Osteocyte (in vitro differentiated cells): ENCODE results near the gene LRRC8C. TPM values are rescaled to one million over a fixed set of nuclear protein-coding genes. Genes with fewer than 3 reads are reported as not detected.
A peak's percentile ranks its signal among the peaks of the same experiment; 100 is the strongest.

Experiments used
- DNase-seq: peaks from one replicate; pipeline ENCODE4 v3.0.0; 2021; ENCODE audit warnings: mixed read lengths; ENCODE audit not compliant: unreplicated experiment; ENCODE audit errors: extremely low spot score
- H3K27ac Mint-ChIP-seq: one replicate; pipeline ENCODE4 v1.8.0; 2021; ENCODE audit warnings: mild to moderate bottlenecking, mixed read lengths; ENCODE audit not compliant: unreplicated experiment
- H3K27me3 Mint-ChIP-seq: one replicate; pipeline ENCODE4 v1.8.0; 2021; ENCODE audit warnings: mixed read lengths; ENCODE audit not compliant: unreplicated experiment
- H3K36me3 Mint-ChIP-seq: one replicate; pipeline ENCODE4 v1.8.0; 2021; ENCODE audit warnings: mixed read lengths; ENCODE audit not compliant: unreplicated experiment
- H3K4me1 Mint-ChIP-seq: one replicate; pipeline ENCODE4 v1.8.0; 2021; ENCODE audit warnings: mixed read lengths; ENCODE audit not compliant: unreplicated experiment
- H3K4me3 Mint-ChIP-seq: one replicate; pipeline ENCODE4 v1.8.0; 2021; ENCODE audit warnings: mild to moderate bottlenecking, moderate library complexity, mixed read lengths; ENCODE audit not compliant: unreplicated experiment
- H3K9me3 Mint-ChIP-seq: one replicate; pipeline ENCODE4 v1.8.0; 2021; ENCODE audit warnings: mixed read lengths; ENCODE audit not compliant: unreplicated experiment
- CTCF ChIP-seq: fragments of 200-600 bp; sonication (generic); IDR thresholded peaks from 2 replicates; pipeline ENCODE4 v1.5.0; 2021; ENCODE audit warnings: antibody characterized with exemption, mild to moderate bottlenecking, moderate library complexity
- total RNA-seq: library from RNA; stranded (reverse); gene quantifications from 2 replicates; pipeline ENCODE4 v1.2.1, GENCODE V29; 2021

LRRC8C gene
- total RNA-seq, 1 donor from 2014 or later, result 3.5 TPM

- H3K27ac Mint-ChIP-seq, result no peak overlapping the region
- peak; percentile 75 for TF ChIP-seq CTCF
- H3K4me3 Mint-ChIP-seq, result no peak overlapping the region
- H3K9me3 Mint-ChIP-seq, result no peaks in the 10 kb centered on the region
- no peak for DNase-seq
- no peaks in the 10 kb centered on the region for H3K36me3 Mint-ChIP-seq
- H3K4me1 Mint-ChIP-seq, result peaks cover 11% of the 10 kb centered on the region
- H3K27me3 Mint-ChIP-seq, result peaks cover 4% of the 10 kb centered on the region
Measured at GRCh38 chr1:89598450-89599331, 34.2 kb upstream of the LRRC8C start.

GRCh38 chr1:89599332-89599630 is 33.6 kb upstream of the LRRC8C start:
- no peak overlapping the region for H3K27ac Mint-ChIP-seq
- peaks cover 11% of the 10 kb centered on the region for H3K4me1 Mint-ChIP-seq
- no peak for DNase-seq
- peak; percentile 26 for TF ChIP-seq CTCF
- H3K27me3 Mint-ChIP-seq, result peaks cover 4% of the 10 kb centered on the region
- no peaks in the 10 kb centered on the region for H3K36me3 Mint-ChIP-seq
- H3K4me3 Mint-ChIP-seq, result no peak overlapping the region
- H3K9me3 Mint-ChIP-seq, result no peaks in the 10 kb centered on the region

- DNase-seq, result no peak
- Mint-ChIP-seq H3K27ac (no peak overlapping the region), H3K9me3 (no peaks in the 10 kb centered on the region), H3K27me3 (peaks cover 4% of the 10 kb centered on the region), H3K36me3 (no peaks in the 10 kb centered on the region), H3K4me3 (no peak overlapping the region), H3K4me1 (peaks cover 15% of the 10 kb centered on the region)
- TF ChIP-seq CTCF, result no peak
Measured at GRCh38 chr1:89600451-89601224, 32.3 kb upstream of the LRRC8C start.

- no peak overlapping the region for H3K4me3 Mint-ChIP-seq
- peaks cover 26% of the 10 kb centered on the region for H3K4me1 Mint-ChIP-seq
- TF ChIP-seq CTCF, result no peak
- no peaks in the 10 kb centered on the region for H3K36me3 Mint-ChIP-seq
- no peaks in the 10 kb centered on the region for H3K9me3 Mint-ChIP-seq
- H3K27ac Mint-ChIP-seq, result no peak overlapping the region
- no peak for DNase-seq
- H3K27me3 Mint-ChIP-seq, result peaks cover 4% of the 10 kb centered on the region
Measured at GRCh38 chr1:89602871-89603404, 30.0 kb upstream of the LRRC8C start.
